Omental fat pad (tissue), 3 donors: ENCODE results near the gene SORL1-AS1.

Experiments used
- ATAC-seq: fragments of 150-250 bp; one replicate; pipeline ENCODE4 v1.9.1; 2016; ENCODE audit warnings: mild to moderate bottlenecking, moderate library complexity; ENCODE audit not compliant: low FRiP score
- DNase-seq: peaks from one replicate; pipeline ENCODE4 v3.0.0-alpha.2; 2019; ENCODE audit warnings: low spot score
- CTCF ChIP-seq, 3 donors: fragments of 450-650 bp; IDR thresholded peaks; one replicate each; pipeline ENCODE4 v1.5.1; 2016 to 2017; ENCODE audit warnings: antibody characterized with exemption in 3 of 3, mild to moderate bottlenecking in 3 of 3, moderate library complexity in 2 of 3

The SORL1-AS1 gene

GRCh38 chr11:121429556-121429955, 23.2 kb downstream of the SORL1-AS1 start:
- DNase-seq (no peak), ATAC-seq (no peak)
- TF ChIP-seq CTCF (IDR thresholded peaks at IDR 0.05): no peak

GRCh38 chr11:121427400-121427744, 25.4 kb downstream of the SORL1-AS1 start:
- ATAC-seq (no peak), DNase-seq (no peak)

GRCh38 chr11:121426476-121427399, 26.0 kb downstream of the SORL1-AS1 start:
- no peak for ATAC-seq
- TF ChIP-seq CTCF (IDR thresholded peaks at IDR 0.05): no peak
- DNase-seq: no peak

More at GRCh38 chr11:121427400-121427744, 25.4 kb downstream of the SORL1-AS1 start:
- TF ChIP-seq CTCF (IDR thresholded peaks at IDR 0.05): no peak

GRCh38 chr11:121425828-121426227, 26.9 kb downstream of the SORL1-AS1 start:
- TF ChIP-seq CTCF (IDR thresholded peaks at IDR 0.05): no peak
- DNase-seq: no peak
- ATAC-seq: no peak

- ATAC-seq: no peak
Observed at GRCh38 chr11:121422675-121423074, 30.1 kb downstream of the SORL1-AS1 start.

GRCh38 chr11:121421149-121421901, 31.4 kb downstream of the SORL1-AS1 start:
- DNase-seq (no peak), ATAC-seq (no peak)
- no peak for TF ChIP-seq CTCF (IDR thresholded peaks at IDR 0.05)

More at GRCh38 chr11:121422675-121423074, 30.1 kb downstream of the SORL1-AS1 start:
- DNase-seq: no peak
- no peak for TF ChIP-seq CTCF (IDR thresholded peaks at IDR 0.05)
